Fibroblast of villous mesenchyme (primary cell): ENCODE data around the gene FAM163B. TPM values are rescaled to one million over a fixed set of nuclear protein-coding genes. Genes with fewer than 3 reads are reported as not detected.

ENCODE experiments used
- DNase-seq: peaks from one replicate; pipeline ENCODE4 v3.0.0-alpha.2; 2010; ENCODE audit warnings: low read depth
- H3K4me3 ChIP-seq: 2 replicates; pipeline ENCODE4 v1.5.1; 2011; ENCODE audit warnings: low read depth, mild to moderate bottlenecking, low read length
- total RNA-seq: library from RNA; depleted of rRNA; stranded (reverse); fragments of >200 nt; gene quantifications from 2 replicates; pipeline ENCODE4 v1.2.3, GENCODE V29; 2012
- TF ChIP-seq, protein P1 (sequence below): IDR thresholded peaks from 2 replicates; pipeline ENCODE4 v1.5.1; 2012; ENCODE audit warnings: low read depth, mild to moderate bottlenecking, low read length; ENCODE audit not compliant: insufficient read depth

FAM163B gene
- total RNA-seq, 1 donor: not detected

DNA sequence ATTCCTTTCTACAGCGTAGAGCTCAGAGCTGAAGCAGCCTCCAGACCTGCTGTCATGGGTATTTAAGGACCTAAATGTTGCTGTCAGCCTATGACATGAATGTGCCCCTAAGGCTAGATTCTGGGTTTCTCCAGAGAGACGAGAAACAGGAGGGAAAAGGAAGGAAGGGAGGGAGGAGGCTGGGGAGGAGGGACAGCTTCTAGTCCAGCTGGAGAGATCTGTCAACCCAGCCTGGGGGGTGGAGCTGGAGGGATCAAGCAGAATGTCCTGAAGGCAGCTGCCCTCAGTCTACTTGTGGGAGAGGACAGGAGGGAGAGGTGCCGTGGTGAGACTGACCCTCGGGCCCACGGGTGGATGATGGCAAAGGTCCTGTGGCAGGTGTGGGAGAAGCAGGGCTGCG, 25.9 kb upstream of the FAM163B start:
- no peak overlapping the region for H3K4me3 ChIP-seq
- no peak for DNase-seq
- TF ChIP-seq, protein P1, sequence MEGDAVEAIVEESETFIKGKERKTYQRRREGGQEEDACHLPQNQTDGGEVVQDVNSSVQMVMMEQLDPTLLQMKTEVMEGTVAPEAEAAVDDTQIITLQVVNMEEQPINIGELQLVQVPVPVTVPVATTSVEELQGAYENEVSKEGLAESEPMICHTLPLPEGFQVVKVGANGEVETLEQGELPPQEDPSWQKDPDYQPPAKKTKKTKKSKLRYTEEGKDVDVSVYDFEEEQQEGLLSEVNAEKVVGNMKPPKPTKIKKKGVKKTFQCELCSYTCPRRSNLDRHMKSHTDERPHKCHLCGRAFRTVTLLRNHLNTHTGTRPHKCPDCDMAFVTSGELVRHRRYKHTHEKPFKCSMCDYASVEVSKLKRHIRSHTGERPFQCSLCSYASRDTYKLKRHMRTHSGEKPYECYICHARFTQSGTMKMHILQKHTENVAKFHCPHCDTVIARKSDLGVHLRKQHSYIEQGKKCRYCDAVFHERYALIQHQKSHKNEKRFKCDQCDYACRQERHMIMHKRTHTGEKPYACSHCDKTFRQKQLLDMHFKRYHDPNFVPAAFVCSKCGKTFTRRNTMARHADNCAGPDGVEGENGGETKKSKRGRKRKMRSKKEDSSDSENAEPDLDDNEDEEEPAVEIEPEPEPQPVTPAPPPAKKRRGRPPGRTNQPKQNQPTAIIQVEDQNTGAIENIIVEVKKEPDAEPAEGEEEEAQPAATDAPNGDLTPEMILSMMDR: no peak

DNA sequence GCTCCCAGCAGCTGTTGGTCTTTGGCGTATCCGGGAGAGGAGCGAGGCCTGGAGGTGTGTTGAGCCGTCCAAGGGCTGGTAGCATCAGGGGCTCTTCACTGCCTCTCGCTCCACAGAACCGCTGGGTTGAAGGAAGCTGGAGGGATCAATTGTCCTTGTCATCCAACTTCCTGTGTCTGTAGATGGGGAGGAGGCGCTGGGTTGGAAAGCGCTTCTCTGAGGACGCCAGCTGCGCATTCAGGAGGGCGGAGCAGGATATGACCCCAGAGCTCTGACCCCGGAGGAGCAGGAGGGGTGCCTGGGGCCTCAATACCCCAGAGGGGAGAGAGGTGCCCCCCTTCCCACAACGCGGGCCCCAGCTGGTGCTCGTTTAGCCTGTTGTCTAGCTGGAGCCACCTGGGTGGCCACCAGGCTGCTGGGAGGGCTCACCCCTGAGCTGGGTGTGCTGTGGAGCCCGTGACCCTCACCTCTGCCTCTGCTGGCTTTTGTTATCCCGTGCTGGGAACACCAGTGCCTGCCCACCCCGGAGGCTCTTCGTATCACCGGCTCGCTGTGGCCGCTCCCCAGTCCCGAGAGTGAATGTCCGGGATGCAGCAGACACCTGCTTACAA, 25.0 kb upstream of the FAM163B start:
- TF ChIP-seq, protein P1: no peak
- no peak for DNase-seq
- H3K4me3 ChIP-seq: no peak overlapping the region

DNA sequence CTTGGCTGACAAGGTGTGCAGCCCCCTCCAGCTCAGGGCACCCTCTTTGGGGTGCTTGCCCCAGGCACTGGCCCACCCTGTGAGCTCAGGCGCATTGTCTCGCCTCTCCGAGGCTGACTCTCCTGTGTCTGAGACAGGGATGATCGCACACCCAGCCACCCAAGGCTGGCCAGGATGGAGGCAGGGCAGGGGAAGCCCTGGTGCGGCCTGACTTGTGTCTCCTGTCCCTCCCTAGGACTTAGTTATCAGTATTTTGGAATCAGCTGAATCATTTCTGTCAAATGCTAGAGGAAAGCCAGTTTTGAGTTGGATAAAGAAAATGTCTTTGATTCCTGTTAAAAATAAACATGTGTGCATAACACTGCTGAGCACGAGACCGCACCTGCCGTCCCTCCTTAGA, 24.5 kb upstream of the FAM163B start:
- DNase-seq: no peak
- TF ChIP-seq, protein P1: no peak
- H3K4me3 ChIP-seq: no peak overlapping the region

DNA sequence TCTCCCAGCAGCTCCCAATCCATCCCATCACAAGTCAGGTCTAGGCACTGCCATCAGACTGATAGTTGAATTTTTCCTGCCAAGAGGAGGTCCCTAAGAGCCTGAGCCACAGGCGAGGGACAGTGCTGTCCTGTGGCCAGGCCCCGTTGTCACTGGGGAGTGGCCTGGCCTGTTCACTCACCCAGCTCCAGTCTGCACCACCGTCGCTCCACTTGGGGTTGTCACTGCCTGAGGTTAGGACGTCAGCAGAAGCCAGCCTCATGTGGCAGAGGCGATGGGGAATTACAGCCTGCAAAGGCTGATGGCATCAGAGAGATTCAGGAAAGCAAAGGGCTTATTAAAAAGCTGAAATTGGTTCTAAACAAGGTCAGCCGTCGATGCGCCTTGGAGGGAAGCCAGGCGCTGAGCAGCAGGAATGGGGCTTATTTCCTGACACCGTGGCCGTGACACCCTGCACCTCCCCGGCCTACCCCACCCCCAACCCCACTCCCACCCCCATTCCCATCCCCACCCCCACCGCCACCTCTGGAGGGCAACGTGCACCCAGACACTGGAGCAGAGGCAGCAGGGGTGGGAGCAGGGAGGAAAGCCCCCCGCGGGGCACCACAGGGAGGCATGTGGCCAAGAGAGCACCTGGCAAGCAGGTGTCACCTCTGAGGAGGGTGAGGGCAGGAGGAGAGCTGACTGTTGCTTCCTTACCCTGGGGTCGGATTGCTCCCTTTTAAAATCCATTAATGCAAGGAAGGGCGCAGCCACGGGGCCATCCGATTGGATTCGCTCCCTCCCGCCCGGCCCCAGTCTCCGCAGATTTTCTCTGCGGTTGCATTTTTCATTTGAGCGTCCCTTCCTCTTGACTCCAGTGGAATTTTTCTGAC, 23.9 kb upstream of the FAM163B start:
- H3K4me3 ChIP-seq: no peak overlapping the region
- TF ChIP-seq, protein P1: no peak
- DNase-seq: no peak

DNA sequence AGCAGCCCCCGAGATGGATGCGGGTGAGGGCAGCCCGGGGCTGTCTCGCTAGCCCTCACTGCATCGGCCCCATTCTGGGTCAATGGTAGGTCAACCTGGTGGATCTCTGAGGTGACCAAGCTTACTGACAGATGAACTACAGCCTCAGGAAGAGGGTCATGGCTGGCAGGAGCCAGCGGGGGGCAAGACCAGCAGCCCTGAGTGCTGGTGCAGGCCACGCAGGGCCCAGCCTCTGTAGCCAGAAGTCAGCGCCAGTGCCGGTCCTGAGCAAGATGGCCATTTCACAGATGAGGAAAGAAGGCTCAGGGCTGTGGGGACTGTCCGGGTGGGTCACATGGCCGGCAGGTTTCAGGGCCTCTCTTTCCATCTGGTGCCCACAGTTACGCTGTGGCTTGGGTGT, 21.9 kb upstream of the FAM163B start:
- TF ChIP-seq, protein P1: no peak
- H3K4me3 ChIP-seq: no peak overlapping the region
- DNase-seq: no peak

DNA sequence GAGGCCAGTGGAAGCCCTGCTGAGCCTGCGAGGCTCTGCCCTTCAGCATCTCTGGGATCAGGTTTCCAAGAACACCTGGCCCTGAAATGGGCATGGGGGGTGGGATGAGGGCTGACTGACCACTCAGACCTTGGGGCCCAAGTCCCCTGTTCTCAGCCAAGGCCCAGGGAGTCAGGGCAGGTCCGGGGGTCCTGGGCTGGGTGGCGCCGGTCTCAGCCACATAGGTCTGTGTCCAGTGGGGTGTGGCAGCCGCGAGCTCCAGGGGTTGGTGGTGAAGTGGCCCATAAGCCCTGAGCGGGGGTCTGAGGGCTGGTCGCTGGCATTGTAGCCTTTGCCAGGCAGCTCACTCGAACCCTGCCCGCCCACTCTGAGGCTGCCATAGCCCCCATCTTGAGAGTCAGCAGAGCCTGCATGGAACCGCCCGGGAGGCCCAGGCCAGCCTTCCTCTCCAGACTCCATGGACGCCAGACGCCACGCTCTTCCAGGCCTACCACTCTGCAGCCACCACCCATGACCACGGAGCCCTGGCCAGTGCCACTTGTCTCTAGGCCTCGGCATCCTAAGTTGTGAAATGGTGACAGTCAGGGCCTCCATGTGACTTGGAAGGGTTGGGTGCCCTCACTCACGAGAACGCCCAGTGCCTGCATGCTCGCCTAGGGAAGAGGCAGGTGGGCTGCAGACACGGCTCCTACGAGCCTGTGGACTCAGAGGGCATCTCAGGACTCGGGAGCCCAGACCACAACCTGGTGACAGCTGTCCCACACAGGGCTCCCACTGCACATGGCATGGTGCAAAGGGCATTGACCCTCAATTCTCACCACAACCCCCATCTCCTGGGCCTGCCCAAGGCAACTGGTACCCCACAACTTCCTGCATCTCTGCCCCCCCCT, 20.3 kb upstream of the FAM163B start:
- DNase-seq: no peak

More for the DNA sequence above, 20.3 kb upstream of the FAM163B start:
- TF ChIP-seq, protein P1: no peak
- H3K4me3 ChIP-seq: no peak overlapping the region
